AG04449 (cell line): ENCODE results near the gene FBXO17.

Experiments used
- CTCF ChIA-PET: fragments of 350-600 bp; formaldehyde crosslinking; extraction: SDS; loops from one replicate; lab custom pipeline; 2021; ENCODE audit warnings: antibody characterized with exemption; lab: Yijun Ruan, JAX
- POLR2A ChIA-PET: fragments of 400-600, 350-600 bp; formaldehyde crosslinking; extraction: SDS; loops from one replicate; lab custom pipeline; 2020; ENCODE audit warnings: antibody characterized with exemption, inconsistent platforms; lab: Yijun Ruan, JAX
- DNase-seq: peaks from one replicate; pipeline ENCODE4 v3.0.0-alpha.2; 2010; ENCODE audit warnings: low read depth, low spot score
- H3K4me3 ChIP-seq: 2 replicates; pipeline ENCODE4 v1.5.1; 2011; ENCODE audit warnings: low read depth, mild to moderate bottlenecking, control low read depth, low read length
- CTCF ChIP-seq: IDR thresholded peaks from one replicate; pipeline ENCODE4 v1.5.1; 2011; ENCODE audit warnings: mild to moderate bottlenecking, moderate library complexity, low read length, control low read depth, inconsistent platforms; ENCODE audit not compliant: insufficient read depth; ENCODE audit errors: missing control alignments

FBXO17 gene

GRCh38 chr19:39014037-39014436 is 38.5 kb upstream of the FBXO17 start:
- ChIA-PET CTCF (no interaction called here), POLR2A (no interaction called here)
- no peak for TF ChIP-seq CTCF
- DNase-seq: no peak
- no peak overlapping the region for H3K4me3 ChIP-seq

DNA sequence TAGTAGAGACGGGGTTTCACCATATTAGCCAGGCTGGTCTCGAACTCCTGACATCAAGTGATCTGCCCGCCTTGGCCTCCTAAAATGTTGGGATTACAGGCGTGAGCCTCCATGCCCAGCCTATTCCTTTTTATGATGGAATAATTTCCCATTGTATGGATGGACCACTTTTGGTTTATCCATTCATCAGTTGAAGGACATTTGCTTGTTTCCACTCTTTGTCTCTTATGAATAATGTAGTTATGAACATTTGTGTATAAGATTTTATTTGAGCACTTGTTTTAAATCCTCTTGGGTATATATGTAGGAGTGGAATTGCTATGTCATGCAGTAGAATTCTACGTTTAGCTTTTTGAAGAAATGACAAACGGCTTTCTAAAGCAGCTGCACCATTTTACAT is 33.5 kb upstream of the FBXO17 start:
- ChIA-PET CTCF (no interaction called here), POLR2A (no interaction called here)
- TF ChIP-seq CTCF: no peak
- H3K4me3 ChIP-seq: no peak overlapping the region
- no peak for DNase-seq

DNA sequence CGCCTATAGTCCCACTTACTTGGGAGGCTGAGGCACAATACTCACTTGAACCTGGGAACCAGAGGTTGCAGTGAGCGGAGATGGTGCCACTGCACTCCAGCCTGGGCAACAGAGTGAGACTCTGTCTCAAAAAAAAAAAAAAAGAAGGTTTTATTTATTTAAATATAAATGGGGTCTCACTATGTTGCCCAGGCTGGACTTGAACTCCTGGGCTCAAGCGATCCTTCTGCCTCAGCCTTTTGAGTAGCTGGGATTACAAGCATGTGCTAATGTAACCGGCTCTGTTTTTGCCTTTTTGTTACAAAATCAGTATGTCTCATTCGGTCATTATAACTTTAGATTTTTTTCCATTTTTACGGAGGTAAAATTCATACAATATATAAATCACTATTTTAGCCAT is 32.6 kb upstream of the FBXO17 start:
- ChIA-PET CTCF (no interaction called here), POLR2A (no interaction called here)
- H3K4me3 ChIP-seq: no peak overlapping the region
- DNase-seq: no peak
- no peak for TF ChIP-seq CTCF

- ChIA-PET POLR2A (no interaction called here), CTCF (no interaction called here)
- DNase-seq: no peak
- no peak overlapping the region for H3K4me3 ChIP-seq
- no peak for TF ChIP-seq CTCF
These were observed 31.6 kb upstream of the FBXO17 start for GRCh38 chr19:39007096-39007495.

DNA sequence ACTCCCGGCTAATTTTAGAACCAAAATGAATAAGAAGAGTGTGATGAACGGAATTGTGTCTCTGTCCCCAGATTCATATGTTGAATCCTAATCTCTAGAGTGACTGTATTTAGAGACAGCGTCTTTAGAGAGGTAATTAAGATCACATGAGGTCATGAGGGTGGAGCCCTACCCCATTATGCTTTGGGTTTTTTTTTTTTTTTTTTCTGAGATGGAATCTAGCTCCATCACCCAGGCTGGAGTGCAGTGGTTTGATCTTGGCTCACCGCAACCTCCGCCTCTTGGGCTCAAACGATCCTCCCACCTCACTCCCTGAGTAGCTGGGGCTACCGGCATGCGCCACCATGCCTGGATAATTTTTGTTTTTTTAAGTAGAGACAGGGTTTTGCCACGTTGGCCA is 28.9 kb upstream of the FBXO17 start:
- CTCF ChIA-PET: no interaction called here
- no peak overlapping the region for H3K4me3 ChIP-seq
- TF ChIP-seq CTCF: no peak
- no peak for DNase-seq
- POLR2A ChIA-PET: no interaction called here

DNA sequence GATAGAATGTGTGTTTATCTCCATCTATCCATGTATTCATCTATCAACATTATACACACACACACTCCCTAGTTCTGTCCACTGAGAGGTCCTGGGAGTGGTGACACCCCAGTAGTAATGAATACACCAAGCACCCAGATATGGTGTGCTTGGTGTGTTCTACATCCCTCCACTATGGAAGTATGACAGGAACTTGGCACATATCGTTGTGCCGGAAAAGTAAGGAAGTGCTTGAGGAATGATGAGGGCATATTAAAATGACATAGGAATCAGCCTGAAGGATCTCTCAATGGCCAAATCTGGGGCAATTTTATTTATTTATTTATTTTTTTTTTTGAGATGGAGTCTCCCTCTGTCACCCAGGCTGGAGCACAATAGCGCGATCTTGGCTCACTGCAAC is 28.3 kb upstream of the FBXO17 start:
- DNase-seq: no peak
- no peak for TF ChIP-seq CTCF
- ChIA-PET CTCF (no interaction called here), POLR2A (no interaction called here)
- no peak overlapping the region for H3K4me3 ChIP-seq
